Memory B cell (primary cell): ENCODE measurements around the gene MATCAP1.

Source experiments
- ATAC-seq: fragments of 150-1000 bp; cut with Tn5 transposase; 2 replicates; pipeline ENCODE4 v1.10.0; 2021; ENCODE audit warnings: low read depth, mild to moderate bottlenecking, moderate library complexity
- DNase-seq, 2 donors: peaks; one replicate each; pipeline ENCODE4 v3.0.0; 2022; ENCODE audit warnings: low spot score in 2 of 2
- H3K27ac Mint-ChIP-seq: one replicate; pipeline ENCODE4 v1.8.0; 2022; ENCODE audit warnings: mild to moderate bottlenecking, moderate library complexity, mixed read lengths
- H3K27me3 Mint-ChIP-seq: one replicate; pipeline ENCODE4 v1.8.0; 2022; ENCODE audit warnings: mixed read lengths
- H3K36me3 Mint-ChIP-seq: one replicate; pipeline ENCODE4 v1.8.0; 2022; ENCODE audit warnings: mild to moderate bottlenecking, mixed read lengths
- H3K4me1 Mint-ChIP-seq: one replicate; pipeline ENCODE4 v1.8.0; 2022; ENCODE audit warnings: mixed read lengths
- H3K4me3 Mint-ChIP-seq: one replicate; pipeline ENCODE4 v1.8.0; 2022; ENCODE audit warnings: mild to moderate bottlenecking, moderate library complexity, mixed read lengths
- H3K9me3 Mint-ChIP-seq: one replicate; pipeline ENCODE4 v1.8.0; 2022; ENCODE audit warnings: mixed read lengths

Gene MATCAP1

DNA sequence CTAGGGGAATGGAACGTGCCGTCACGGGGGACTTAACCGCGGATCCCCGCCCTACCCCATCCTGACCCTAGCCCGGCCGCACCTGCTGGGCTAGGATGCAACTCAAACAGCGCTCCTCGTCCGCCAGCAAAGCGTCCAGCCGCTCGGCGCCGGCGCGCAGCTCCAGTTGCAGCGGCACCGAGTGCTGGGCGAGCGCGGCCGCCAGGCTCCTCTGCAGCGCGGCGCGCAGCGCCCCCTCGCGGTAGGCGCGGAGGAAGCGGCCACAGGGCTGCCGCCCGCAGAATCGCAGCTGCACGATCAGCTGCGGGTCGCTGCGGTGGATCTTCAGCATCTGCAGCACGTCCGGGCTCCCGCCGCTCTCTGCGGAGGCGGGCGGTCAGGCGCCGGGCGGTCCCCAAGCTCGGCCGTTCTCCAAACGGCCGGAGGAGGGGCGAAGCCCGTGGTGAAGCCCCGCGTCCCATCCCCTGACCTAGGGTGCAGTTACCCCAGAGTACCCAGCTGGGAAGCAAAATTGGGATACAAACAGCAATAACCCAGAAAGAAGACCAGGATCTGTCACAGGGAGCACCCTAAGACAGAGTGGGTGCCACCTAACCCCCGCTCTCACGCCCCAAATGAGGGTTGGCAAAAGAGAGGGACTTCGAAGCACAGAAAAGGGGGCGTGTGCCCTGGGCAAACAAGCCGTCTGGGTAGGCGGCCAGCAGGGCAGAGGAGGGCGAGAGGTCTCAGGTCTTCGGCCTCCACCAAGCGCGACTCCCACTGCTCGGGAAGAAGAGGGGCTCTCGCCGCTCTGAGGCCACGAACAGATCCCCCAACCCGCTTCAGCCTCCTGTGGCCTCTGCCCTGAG, 28.2 kb downstream of the MATCAP1 start:
- Mint-ChIP-seq H3K9me3 (no peaks in the 10 kb centered on the region), H3K4me1 (peaks cover 38% of the 10 kb centered on the region), H3K27me3 (no peaks in the 10 kb centered on the region), H3K4me3 (peak overlapping the region; percentile 71), H3K27ac (peak overlapping the region; percentile 88), H3K36me3 (no peaks in the 10 kb centered on the region)
- DNase-seq (peak; percentile 85 to 87), ATAC-seq (peak; percentile 40)

- Mint-ChIP-seq H3K27me3 (no peaks in the 10 kb centered on the region), H3K36me3 (no peaks in the 10 kb centered on the region), H3K4me3 (peak overlapping the region; percentile 71), H3K4me1 (peaks cover 38% of the 10 kb centered on the region), H3K9me3 (no peaks in the 10 kb centered on the region), H3K27ac (no peak overlapping the region)
- ATAC-seq (no peak), DNase-seq (peak in 1 of 2 donors; percentile 22)
Measured at GRCh38 chr16:67154578-67155294, 29.0 kb downstream of the MATCAP1 start.

DNA sequence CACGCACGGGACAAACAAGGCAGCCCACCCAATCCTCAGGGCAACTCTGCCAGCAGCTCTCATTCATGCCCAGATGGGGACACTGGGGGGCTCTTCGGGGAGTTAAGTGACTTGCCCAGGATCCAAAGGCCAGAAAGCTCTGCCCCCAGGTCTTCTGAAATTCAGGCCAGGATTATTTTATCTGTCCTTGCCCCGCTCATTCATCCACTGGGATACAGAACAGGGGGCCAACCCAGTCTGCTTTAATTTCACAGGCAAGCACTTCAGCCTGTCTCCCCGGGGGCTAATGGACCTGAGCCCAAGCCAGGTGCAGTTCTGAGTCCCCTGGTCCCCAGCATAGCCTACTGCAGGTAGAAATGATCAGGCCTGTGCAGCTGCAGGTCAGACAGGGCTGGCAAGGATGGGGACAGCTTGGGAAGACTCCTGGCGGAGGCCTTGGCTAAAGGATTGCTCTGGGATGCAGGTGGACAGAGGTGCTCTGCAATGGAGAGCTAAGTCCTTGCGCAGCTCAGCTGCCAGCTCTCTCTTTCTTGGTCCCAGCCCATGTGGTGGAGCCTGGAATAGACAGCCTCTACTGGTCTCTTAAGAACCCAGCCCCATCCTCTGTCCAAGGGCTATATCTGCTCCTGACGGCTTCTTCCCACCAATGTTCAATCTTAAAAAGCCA, 32.2 kb downstream of the MATCAP1 start:
- H3K36me3 Mint-ChIP-seq, result peaks cover 16% of the 10 kb centered on the region
- peaks cover 21% of the 10 kb centered on the region for H3K4me1 Mint-ChIP-seq
- DNase-seq (no peak), ATAC-seq (no peak)
- H3K27ac Mint-ChIP-seq, result no peak overlapping the region
- no peaks in the 10 kb centered on the region for H3K9me3 Mint-ChIP-seq
- peak overlapping the region; percentile 71 for H3K4me3 Mint-ChIP-seq
- peaks cover 14% of the 10 kb centered on the region for H3K27me3 Mint-ChIP-seq

DNA sequence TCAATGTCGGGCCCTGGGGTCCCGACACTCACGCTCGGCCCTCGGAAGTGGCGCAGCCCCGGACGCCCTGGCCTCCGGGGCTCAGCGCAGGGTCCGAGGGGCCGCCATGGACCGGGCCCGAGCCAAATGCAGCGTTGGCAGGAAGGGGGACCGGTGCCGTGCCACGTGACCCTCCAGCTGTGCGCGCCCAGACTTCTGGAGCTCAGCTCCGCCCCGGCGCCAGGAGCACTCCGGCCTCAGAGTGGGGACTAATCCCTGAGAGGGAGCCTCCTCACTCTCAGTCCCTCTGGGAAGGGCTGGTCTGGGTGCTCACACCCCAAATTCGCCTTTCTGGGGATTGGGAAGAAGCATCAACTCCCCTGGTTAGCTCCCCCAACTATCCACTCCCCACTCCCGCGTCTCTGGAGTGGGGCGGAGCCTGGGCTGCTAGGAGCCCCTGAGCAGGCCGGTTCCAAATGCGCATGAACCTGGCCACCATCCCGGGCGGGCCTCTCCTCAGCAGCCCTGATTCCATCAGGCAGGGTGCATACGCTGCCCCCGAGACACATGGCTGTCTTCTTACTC, 32.8 kb downstream of the MATCAP1 start, which contains the start of gene B3GNT9:
TSS of gene B3GNT9 (minus strand) at position 166 of the 564 bp plus-strand sequence. CDS start 513 bp downstream, outside the sequence.
- Mint-ChIP-seq H3K27ac (no peak within 1 kb of the TSS), H3K27me3 (peaks cover 14% of the 10 kb centered on the region), H3K36me3 (peaks cover 22% of the 10 kb centered on the region), H3K4me1 (peaks cover 14% of the 10 kb centered on the region), H3K9me3 (no peaks in the 10 kb centered on the region), H3K4me3 (peak within 1 kb of the TSS; percentile 71)
- ATAC-seq (peak; percentile 14), DNase-seq (peak in 1 of 2 donors; percentile 32)

DNA sequence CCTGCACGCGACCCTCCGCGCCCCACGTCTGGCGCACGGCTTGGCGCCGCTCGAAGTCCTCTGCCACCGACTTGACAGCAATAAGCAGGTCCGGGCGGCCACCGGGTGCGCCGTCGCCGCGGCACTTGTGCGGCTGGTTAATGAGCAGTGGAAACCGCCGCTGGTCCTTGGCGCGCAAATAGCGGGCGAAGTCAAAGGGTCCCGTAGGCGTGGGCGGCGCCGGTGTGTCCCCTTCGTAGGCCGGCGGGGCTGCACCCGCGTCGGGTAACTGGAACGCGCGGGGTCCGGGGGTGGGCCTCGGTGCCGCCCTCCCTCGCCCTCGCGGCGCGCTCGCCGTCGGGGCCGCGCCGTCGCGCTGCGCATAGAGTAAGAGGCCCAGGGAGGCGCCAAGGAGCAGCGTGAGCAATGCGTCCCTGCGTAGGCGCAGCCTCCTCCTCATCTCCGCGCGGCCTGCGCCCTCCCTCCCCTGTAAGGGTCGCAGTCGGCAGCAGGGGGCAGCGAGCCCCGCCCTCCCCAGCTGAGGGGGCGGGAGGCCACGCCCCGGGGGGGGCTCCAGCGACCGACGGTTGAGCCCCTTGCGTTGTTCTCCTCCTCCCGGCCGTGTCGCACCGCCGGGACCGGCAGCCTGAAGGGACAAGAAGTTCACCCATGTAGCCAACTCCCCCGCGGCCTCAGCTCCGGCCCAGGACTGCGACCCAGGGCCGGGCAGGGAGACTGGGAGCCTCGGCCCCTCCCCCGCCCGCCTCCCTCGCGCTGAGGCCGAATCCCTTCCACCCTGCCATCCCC, 33.5 kb downstream of the MATCAP1 start:
- ATAC-seq, result peak; percentile 65
- H3K4me1 Mint-ChIP-seq, result peaks cover 11% of the 10 kb centered on the region
- DNase-seq, result peak in 1 of 2 donors; percentile 35
- peak overlapping the region; percentile 71 for H3K4me3 Mint-ChIP-seq
- H3K27ac Mint-ChIP-seq, result no peak overlapping the region
- no peaks in the 10 kb centered on the region for H3K9me3 Mint-ChIP-seq
- H3K27me3 Mint-ChIP-seq, result peaks cover 14% of the 10 kb centered on the region
- peaks cover 29% of the 10 kb centered on the region for H3K36me3 Mint-ChIP-seq

DNA sequence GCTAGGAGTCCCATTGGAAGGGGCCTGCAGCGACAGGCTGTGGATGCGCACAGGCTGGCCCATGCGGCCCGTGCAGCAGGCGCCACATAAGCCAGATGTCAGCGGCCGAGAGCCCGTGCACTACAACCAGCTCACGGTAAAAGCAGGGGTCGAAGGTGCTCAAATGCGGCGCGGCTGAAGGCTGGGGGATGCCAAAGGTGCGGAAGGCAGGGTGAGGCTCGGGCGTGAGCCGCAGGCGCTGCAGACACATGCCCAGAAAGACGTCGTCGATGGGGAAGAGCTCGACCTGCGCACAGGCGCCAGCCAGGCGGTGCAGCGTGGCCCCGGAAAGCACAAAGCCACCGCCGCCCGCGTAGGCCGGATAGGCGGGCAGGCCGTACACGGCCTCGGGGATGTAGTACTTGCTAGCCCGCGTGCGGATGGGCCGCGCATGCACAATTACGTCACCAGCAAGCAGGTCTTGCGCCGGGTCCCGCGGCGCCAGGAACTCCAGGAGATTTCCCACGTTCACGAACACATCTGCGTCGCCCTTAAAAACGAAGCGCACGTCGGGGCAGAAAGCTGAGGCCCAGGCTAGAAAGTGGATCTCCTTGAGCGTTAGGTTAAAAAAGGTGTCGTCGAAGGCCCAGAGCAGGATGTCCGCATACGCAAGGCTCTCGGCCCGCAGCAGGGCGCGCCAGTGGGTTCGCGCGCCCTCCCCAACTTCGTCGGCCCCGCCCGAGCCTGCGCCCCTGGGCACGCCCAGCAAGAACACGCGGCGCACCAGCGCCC, 34.3 kb downstream of the MATCAP1 start:
- no peak for ATAC-seq
- Mint-ChIP-seq H3K27me3 (peaks cover 14% of the 10 kb centered on the region), H3K4me3 (no peak overlapping the region), H3K36me3 (peaks cover 36% of the 10 kb centered on the region), H3K27ac (no peak overlapping the region), H3K9me3 (no peaks in the 10 kb centered on the region), H3K4me1 (peaks cover 10% of the 10 kb centered on the region)
- no peak for DNase-seq

DNA sequence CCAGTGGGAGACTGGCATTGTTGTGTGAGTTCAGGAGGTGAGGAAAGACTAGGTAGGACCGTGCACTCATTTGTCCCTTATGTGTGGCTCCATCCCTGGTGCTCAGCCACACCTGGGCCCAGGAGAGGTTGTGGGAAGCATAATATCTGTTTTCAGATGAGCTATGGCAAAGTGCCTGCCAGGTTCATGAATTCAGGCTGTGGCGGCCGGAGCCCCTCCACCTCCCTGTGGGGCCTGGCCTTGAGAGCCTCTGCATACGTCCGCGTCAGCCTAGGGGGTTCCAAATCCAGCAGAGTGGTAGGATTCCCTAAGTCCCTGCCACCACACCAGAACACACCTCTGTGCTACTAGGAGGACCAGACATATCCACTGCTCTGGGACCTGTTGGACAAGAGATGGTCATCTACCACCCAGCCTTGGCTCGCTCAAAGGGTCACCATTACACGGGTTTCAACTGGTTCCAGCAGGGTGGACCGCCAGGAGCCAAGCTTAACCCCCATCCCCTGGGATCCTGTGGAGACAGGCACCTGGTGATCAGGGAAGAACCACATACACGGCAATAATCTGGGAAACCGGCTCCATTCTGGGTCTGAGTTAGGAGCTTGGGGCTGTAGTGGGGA, 35.0 kb downstream of the MATCAP1 start:
- Mint-ChIP-seq H3K36me3 (peaks cover 39% of the 10 kb centered on the region), H3K4me1 (peaks cover 8% of the 10 kb centered on the region), H3K9me3 (no peaks in the 10 kb centered on the region), H3K27ac (no peak overlapping the region), H3K27me3 (peaks cover 14% of the 10 kb centered on the region), H3K4me3 (no peak overlapping the region)
- ATAC-seq (no peak), DNase-seq (no peak)

DNA sequence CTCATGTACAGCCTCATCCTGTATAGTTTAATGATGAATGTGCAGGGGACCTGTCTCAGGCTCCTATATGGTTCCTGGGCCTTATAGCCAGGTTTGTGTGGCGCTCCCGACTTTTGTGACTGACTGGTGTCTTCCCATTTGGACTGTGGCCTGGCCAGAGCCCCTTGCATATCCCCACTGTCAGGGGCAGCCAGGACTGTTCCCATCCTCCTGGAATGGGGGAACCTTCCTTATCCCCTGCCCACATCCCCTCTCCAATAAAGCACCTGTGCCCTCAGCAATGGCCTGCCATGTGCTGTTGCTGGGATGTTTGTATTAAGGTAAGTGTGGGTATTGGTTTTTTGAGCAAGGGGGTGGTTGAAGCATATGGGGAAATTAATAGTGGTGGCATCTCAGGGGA, 35.5 kb downstream of the MATCAP1 start:
- Mint-ChIP-seq H3K27me3 (peaks cover 14% of the 10 kb centered on the region), H3K4me1 (peaks cover 6% of the 10 kb centered on the region), H3K4me3 (no peak overlapping the region), H3K27ac (no peak overlapping the region), H3K36me3 (peaks cover 43% of the 10 kb centered on the region), H3K9me3 (no peaks in the 10 kb centered on the region)
- ATAC-seq, result no peak
- DNase-seq, result no peak

GRCh38 chr16:67147437-67148140, 36.2 kb downstream of the MATCAP1 start:
- H3K9me3 Mint-ChIP-seq, result no peaks in the 10 kb centered on the region
- peaks cover 48% of the 10 kb centered on the region for H3K36me3 Mint-ChIP-seq
- peaks cover 6% of the 10 kb centered on the region for H3K4me1 Mint-ChIP-seq
- ATAC-seq (no peak), DNase-seq (no peak)
- H3K4me3 Mint-ChIP-seq, result no peak overlapping the region
- no peak overlapping the region for H3K27ac Mint-ChIP-seq
- H3K27me3 Mint-ChIP-seq, result peaks cover 14% of the 10 kb centered on the region

DNA sequence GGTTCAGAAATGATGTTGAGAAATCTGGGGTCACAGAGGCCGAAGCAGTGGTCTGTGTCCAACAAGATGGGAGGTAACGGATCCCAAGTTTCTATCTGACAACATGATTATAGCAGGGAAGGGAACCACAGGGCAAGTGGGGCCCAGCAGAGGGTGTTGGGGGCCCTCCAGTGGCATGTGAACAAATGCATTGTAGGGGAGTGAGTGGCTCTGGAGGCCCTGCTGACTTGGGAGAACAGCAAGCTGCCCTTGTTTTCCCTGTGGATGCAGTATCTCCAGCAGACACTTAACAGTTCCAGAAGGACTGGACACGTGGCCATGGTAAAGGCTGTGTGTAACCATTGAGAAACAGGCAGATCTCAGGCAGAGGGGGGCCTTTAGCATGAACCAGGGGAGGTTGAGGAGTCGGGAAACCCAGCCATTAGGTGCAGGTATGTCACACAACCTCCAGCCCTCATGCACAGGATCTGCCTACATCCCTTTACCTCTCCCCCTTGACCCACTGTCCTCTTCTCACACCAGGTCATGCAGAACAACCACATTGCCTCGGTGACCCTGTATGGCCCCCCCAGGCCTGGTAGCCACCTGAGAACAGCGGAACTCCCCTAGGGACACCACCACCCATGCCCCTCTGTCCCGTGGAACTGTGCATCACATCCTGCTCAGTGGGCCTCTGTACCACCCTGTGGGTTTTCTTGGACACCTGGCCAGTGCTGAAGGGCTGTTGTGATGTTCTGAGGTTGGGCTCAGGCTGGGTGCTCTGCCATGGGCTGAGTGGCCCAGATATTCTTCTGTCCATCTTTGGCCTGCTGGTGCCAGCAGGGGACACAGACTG, 37.0 kb downstream of the MATCAP1 start:
- Mint-ChIP-seq H3K27me3 (peaks cover 14% of the 10 kb centered on the region), H3K36me3 (peaks cover 51% of the 10 kb centered on the region), H3K4me1 (peaks cover 6% of the 10 kb centered on the region), H3K27ac (no peak overlapping the region), H3K9me3 (no peaks in the 10 kb centered on the region), H3K4me3 (no peak overlapping the region)
- DNase-seq, result no peak
- no peak for ATAC-seq

DNA sequence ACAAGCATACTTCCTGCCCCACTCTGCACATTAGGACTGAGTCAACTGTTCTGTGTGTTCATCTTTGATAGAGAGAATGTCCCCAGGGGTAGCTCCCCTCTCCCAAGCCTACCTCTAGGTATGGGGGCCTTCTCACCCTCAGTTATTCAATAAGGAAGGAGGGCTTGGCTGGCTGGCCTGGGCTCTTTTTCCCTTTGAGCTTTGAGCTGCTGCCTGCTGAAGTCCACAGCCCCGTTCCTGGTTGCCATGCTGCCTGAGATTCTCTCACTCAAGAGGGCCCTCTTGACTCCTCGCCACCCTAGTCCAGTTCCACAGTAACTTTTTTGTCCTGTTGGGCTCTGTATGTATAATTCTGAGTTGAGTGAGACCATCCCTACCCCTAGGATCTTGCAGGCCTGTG, 38.0 kb downstream of the MATCAP1 start:
- DNase-seq (no peak), ATAC-seq (no peak)
- peaks cover 56% of the 10 kb centered on the region for H3K36me3 Mint-ChIP-seq
- H3K4me3 Mint-ChIP-seq, result no peak overlapping the region
- H3K27me3 Mint-ChIP-seq, result peaks cover 14% of the 10 kb centered on the region
- no peaks in the 10 kb centered on the region for H3K9me3 Mint-ChIP-seq
- H3K4me1 Mint-ChIP-seq, result peaks cover 3% of the 10 kb centered on the region
- H3K27ac Mint-ChIP-seq, result no peak overlapping the region
